ENCODE data around the gene SCUBE2.

GRCh38 chr11:9136741-9137140 is 45.3 kb upstream of the SCUBE2 start:
- TF ChIP-seq MYBL2 (CRISPR knock-in tag; IDR thresholded peaks at IDR 0.05) (no peak), CTCF (IDR thresholded peaks at IDR 0.05) (no peak), ATF2 (CRISPR knock-in tag; IDR thresholded peaks at IDR 0.05; ENCODE audit: borderline replicate concordance, low read depth) (no peak), ZNF263 (CRISPR knock-in tag; IDR thresholded peaks at IDR 0.05; ENCODE audit: low read depth) (no peak), E2F5 (CRISPR knock-in tag; IDR thresholded peaks at IDR 0.05) (no peak), SOX15 (CRISPR knock-in tag; IDR thresholded peaks at IDR 0.05) (no peak), ZNF416 (CRISPR knock-in tag; IDR thresholded peaks at IDR 0.05) (no peak), SMAD3 (CRISPR knock-in tag; IDR thresholded peaks at IDR 0.05; ENCODE audit: borderline replicate concordance) (no peak), MXD4 (CRISPR knock-in tag; IDR thresholded peaks at IDR 0.05; ENCODE audit: borderline replicate concordance) (no peak), FOXK1 (CRISPR knock-in tag; IDR thresholded peaks at IDR 0.05) (no peak), FOXJ3 (CRISPR knock-in tag; IDR thresholded peaks at IDR 0.05; ENCODE audit: borderline replicate concordance) (no peak), TEAD4 (CRISPR knock-in tag; IDR thresholded peaks at IDR 0.05) (no peak)
- TF ChIP-seq, protein P1, sequence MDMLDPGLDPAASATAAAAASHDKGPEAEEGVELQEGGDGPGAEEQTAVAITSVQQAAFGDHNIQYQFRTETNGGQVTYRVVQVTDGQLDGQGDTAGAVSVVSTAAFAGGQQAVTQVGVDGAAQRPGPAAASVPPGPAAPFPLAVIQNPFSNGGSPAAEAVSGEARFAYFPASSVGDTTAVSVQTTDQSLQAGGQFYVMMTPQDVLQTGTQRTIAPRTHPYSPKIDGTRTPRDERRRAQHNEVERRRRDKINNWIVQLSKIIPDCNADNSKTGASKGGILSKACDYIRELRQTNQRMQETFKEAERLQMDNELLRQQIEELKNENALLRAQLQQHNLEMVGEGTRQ (CRISPR knock-in tag; IDR thresholded peaks at IDR 0.05) = no peak
- TF ChIP-seq, protein P2, sequence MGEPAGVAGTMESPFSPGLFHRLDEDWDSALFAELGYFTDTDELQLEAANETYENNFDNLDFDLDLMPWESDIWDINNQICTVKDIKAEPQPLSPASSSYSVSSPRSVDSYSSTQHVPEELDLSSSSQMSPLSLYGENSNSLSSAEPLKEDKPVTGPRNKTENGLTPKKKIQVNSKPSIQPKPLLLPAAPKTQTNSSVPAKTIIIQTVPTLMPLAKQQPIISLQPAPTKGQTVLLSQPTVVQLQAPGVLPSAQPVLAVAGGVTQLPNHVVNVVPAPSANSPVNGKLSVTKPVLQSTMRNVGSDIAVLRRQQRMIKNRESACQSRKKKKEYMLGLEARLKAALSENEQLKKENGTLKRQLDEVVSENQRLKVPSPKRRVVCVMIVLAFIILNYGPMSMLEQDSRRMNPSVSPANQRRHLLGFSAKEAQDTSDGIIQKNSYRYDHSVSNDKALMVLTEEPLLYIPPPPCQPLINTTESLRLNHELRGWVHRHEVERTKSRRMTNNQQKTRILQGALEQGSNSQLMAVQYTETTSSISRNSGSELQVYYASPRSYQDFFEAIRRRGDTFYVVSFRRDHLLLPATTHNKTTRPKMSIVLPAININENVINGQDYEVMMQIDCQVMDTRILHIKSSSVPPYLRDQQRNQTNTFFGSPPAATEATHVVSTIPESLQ (CRISPR knock-in tag; IDR thresholded peaks at IDR 0.05) = no peak

Measured in WTC11 (cell line).